Measurements from ENCODE around the gene FNIP2.

FNIP2 gene

DNA sequence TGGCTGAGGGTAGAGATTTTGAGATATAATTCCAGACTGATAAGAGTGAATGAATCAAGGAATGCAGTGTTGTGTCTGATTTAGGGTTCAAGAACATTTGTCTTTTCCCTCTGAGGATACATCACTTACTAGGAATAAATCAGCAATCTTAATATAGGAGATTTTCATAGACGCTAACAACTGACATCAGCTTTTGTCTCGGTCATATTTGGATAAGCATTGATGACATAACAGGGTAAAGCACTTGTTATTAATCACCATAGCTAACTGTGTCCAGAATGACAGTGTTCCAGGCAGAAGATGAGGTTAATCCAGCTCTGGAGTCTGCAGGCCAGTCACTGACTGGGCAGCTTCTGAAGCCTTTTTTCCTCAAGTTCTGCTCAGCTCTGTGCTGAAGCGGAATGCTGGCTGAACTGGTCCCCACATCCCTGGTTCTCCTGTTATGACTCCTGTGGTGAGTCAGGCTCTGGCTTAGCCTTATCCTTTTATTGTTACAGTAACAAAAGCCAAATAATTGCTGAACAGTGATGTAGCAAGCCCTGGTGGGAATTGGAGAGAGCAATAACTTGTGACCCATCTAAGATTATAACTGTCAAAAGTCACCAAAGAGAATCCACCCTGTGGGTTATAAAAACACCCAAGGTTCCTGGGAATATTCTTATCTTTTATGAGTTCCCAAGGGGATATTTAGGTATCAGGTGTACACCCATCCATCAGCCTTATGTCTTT is 41.8 kb downstream of the FNIP2 start:
- Histone ChIP-seq H3K9ac (ENCODE audit: insufficient read length, low read depth) (no peak overlapping the region), H3K9me3 (ENCODE audit: insufficient read depth, low read length) (no peaks in the 10 kb centered on the region), H3K36me3 (ENCODE audit: insufficient read depth, insufficient read length, low read length) (no peaks in the 10 kb centered on the region), H3K4me1 (ENCODE audit: insufficient read depth, insufficient read length) (no peaks in the 10 kb centered on the region), H3K27me3 (ENCODE audit: insufficient read depth, insufficient read length) (no peaks in the 10 kb centered on the region), H3K4me3 (ENCODE audit: insufficient read length, low read depth) (no peak overlapping the region)
- DNase-seq (ENCODE audit: low read depth, low spot score) = no peak
- TF ChIP-seq SUZ12 (IDR thresholded peaks at IDR 0.05; ENCODE audit: extremely low read depth, insufficient read depth, insufficient read length) = no peak
- no peak for TF ChIP-seq ZNF274 (IDR thresholded peaks at IDR 0.05; ENCODE audit: low read depth, low read length)
- TF ChIP-seq YY1 (IDR thresholded peaks at IDR 0.05; ENCODE audit: insufficient read depth, insufficient read length) = no peak

DNA sequence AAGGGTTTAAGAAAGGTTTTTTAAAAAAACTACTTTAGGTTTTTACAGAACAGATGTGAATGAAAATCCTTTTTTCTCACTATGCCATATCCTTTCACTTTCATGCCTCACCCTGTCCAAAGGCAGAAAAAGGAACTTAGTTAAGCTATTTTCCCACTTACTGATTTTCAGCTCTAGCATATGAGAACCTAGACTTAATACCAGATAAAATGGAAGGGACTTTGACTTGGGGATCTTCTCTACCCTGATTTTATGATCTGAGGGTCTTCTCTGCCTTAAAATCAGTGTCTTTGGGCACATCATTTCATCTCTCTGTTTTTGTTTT is 42.4 kb downstream of the FNIP2 start:
- Histone ChIP-seq H3K4me3 (ENCODE audit: insufficient read length, low read depth) (no peak overlapping the region), H3K36me3 (ENCODE audit: insufficient read depth, insufficient read length, low read length) (no peaks in the 10 kb centered on the region), H3K9me3 (ENCODE audit: insufficient read depth, low read length) (no peaks in the 10 kb centered on the region), H3K4me1 (ENCODE audit: insufficient read depth, insufficient read length) (no peaks in the 10 kb centered on the region), H3K9ac (ENCODE audit: insufficient read length, low read depth) (no peak overlapping the region), H3K27me3 (ENCODE audit: insufficient read depth, insufficient read length) (no peaks in the 10 kb centered on the region)
- DNase-seq (ENCODE audit: low read depth, low spot score) = no peak
- no peak for TF ChIP-seq SUZ12 (IDR thresholded peaks at IDR 0.05; ENCODE audit: extremely low read depth, insufficient read depth, insufficient read length)
- no peak for TF ChIP-seq ZNF274 (IDR thresholded peaks at IDR 0.05; ENCODE audit: low read depth, low read length)
- no peak for TF ChIP-seq YY1 (IDR thresholded peaks at IDR 0.05; ENCODE audit: insufficient read depth, insufficient read length)

DNA sequence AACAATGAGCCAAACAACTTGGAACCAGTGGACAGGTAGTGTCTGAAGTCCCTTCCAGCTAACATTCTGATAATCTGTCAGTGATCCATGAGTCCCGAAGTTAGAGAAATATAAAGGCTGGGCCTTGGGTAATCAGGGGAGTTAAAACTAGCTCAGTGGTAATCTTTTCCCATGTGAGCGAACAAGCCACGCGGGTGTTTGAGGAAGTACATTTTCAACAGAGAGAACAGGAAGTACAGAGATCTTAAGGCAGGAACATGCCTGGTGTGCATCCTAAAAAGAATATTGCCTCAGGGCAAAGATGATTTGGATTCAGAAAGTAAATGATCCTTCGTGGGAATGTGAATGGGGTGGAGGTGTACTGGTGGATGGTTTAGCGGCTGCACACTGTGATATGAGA is 42.9 kb downstream of the FNIP2 start:
- no peak for DNase-seq (ENCODE audit: low read depth, low spot score)
- Histone ChIP-seq H3K4me3 (ENCODE audit: insufficient read length, low read depth) (no peak overlapping the region), H3K9me3 (ENCODE audit: insufficient read depth, low read length) (no peaks in the 10 kb centered on the region), H3K4me1 (ENCODE audit: insufficient read depth, insufficient read length) (no peaks in the 10 kb centered on the region), H3K36me3 (ENCODE audit: insufficient read depth, insufficient read length, low read length) (no peaks in the 10 kb centered on the region), H3K27me3 (ENCODE audit: insufficient read depth, insufficient read length) (no peaks in the 10 kb centered on the region), H3K9ac (ENCODE audit: insufficient read length, low read depth) (no peak overlapping the region)
- no peak for TF ChIP-seq SUZ12 (IDR thresholded peaks at IDR 0.05; ENCODE audit: extremely low read depth, insufficient read depth, insufficient read length)
- TF ChIP-seq ZNF274 (IDR thresholded peaks at IDR 0.05; ENCODE audit: low read depth, low read length) = no peak
- TF ChIP-seq YY1 (IDR thresholded peaks at IDR 0.05; ENCODE audit: insufficient read depth, insufficient read length) = no peak

DNA sequence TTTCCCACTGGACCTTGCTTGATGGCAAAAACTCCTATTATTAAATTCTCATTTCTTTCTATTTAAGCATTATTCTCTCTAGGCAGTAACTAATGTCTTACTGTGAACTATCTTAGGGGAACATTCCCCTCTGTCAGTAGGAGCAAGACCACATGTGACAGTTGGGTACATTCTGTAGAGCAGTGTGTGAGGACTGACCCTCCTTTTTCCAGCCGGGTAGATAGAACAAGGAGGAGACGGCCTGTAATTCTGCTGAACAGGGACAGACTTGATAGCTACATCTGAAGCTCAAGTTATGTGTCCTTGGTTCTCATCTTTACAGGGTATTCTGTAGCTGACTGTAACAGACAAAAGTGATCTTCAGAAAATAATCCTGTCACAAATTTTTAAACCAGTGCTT is 43.3 kb downstream of the FNIP2 start:
- no peak overlapping the region for H3K9ac ChIP-seq (ENCODE audit: insufficient read length, low read depth)
- H3K4me1 ChIP-seq (ENCODE audit: insufficient read depth, insufficient read length) = no peaks in the 10 kb centered on the region
- no peak overlapping the region for H3K4me3 ChIP-seq (ENCODE audit: insufficient read length, low read depth)
- TF ChIP-seq ZNF274 (IDR thresholded peaks at IDR 0.05; ENCODE audit: low read depth, low read length) (no peak), SUZ12 (IDR thresholded peaks at IDR 0.05; ENCODE audit: extremely low read depth, insufficient read depth, insufficient read length) (no peak), YY1 (IDR thresholded peaks at IDR 0.05; ENCODE audit: insufficient read depth, insufficient read length) (no peak)
- no peaks in the 10 kb centered on the region for H3K9me3 ChIP-seq (ENCODE audit: insufficient read depth, low read length)
- H3K27me3 ChIP-seq (ENCODE audit: insufficient read depth, insufficient read length) = no peaks in the 10 kb centered on the region
- no peaks in the 10 kb centered on the region for H3K36me3 ChIP-seq (ENCODE audit: insufficient read depth, insufficient read length, low read length)
- DNase-seq (ENCODE audit: low read depth, low spot score) = no peak

DNA sequence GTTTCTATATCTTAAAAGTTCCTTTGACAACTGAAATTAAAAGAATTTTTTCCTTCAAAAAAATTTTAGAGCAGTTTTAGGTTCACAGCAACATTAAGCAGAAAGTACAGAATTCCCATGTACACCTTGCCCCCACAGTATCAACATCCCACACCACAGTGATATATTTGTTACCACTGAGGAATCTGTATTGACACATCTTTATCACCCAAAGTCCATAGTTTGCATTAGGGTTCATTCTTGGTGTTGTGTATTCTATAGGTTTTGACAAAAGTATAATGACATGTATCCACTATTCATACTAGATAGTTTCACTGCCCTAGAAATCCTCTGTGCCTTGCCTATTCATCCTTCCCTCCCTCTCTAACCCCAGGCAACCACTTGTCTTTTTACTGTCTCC is 43.7 kb downstream of the FNIP2 start:
- Histone ChIP-seq H3K27me3 (ENCODE audit: insufficient read depth, insufficient read length) (no peaks in the 10 kb centered on the region), H3K9me3 (ENCODE audit: insufficient read depth, low read length) (no peaks in the 10 kb centered on the region), H3K9ac (ENCODE audit: insufficient read length, low read depth) (no peak overlapping the region), H3K4me1 (ENCODE audit: insufficient read depth, insufficient read length) (no peaks in the 10 kb centered on the region), H3K4me3 (ENCODE audit: insufficient read length, low read depth) (no peak overlapping the region), H3K36me3 (ENCODE audit: insufficient read depth, insufficient read length, low read length) (no peaks in the 10 kb centered on the region)
- no peak for DNase-seq (ENCODE audit: low read depth, low spot score)
- TF ChIP-seq YY1 (IDR thresholded peaks at IDR 0.05; ENCODE audit: insufficient read depth, insufficient read length) = no peak
- no peak for TF ChIP-seq SUZ12 (IDR thresholded peaks at IDR 0.05; ENCODE audit: extremely low read depth, insufficient read depth, insufficient read length)
- TF ChIP-seq ZNF274 (IDR thresholded peaks at IDR 0.05; ENCODE audit: low read depth, low read length) = no peak

DNA sequence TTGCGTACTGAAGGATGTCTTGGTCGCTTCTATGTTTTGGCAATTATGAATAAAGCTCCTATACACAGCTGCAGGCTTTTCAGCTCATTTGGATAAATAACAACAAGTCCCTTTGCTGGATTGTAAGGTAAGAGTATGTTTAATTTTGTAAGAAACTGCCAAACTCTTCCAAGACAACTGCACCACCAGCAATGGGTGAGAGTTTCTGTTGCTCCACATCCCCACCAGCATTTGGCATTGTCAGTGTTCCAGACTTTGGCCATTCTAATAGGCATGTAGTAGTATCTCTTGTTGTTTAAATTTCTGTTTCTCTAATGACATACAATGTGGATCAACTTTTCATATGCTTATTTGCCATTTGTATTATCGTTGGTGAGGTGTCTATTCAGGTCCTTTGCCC is 44.3 kb downstream of the FNIP2 start:
- TF ChIP-seq SUZ12 (IDR thresholded peaks at IDR 0.05; ENCODE audit: extremely low read depth, insufficient read depth, insufficient read length) (no peak), ZNF274 (IDR thresholded peaks at IDR 0.05; ENCODE audit: low read depth, low read length) (no peak), YY1 (IDR thresholded peaks at IDR 0.05; ENCODE audit: insufficient read depth, insufficient read length) (no peak)
- Histone ChIP-seq H3K4me3 (ENCODE audit: insufficient read length, low read depth) (no peak overlapping the region), H3K36me3 (ENCODE audit: insufficient read depth, insufficient read length, low read length) (no peaks in the 10 kb centered on the region), H3K9ac (ENCODE audit: insufficient read length, low read depth) (no peak overlapping the region), H3K9me3 (ENCODE audit: insufficient read depth, low read length) (no peaks in the 10 kb centered on the region), H3K27me3 (ENCODE audit: insufficient read depth, insufficient read length) (no peaks in the 10 kb centered on the region), H3K4me1 (ENCODE audit: insufficient read depth, insufficient read length) (no peaks in the 10 kb centered on the region)
- DNase-seq (ENCODE audit: low read depth, low spot score) = no peak

DNA sequence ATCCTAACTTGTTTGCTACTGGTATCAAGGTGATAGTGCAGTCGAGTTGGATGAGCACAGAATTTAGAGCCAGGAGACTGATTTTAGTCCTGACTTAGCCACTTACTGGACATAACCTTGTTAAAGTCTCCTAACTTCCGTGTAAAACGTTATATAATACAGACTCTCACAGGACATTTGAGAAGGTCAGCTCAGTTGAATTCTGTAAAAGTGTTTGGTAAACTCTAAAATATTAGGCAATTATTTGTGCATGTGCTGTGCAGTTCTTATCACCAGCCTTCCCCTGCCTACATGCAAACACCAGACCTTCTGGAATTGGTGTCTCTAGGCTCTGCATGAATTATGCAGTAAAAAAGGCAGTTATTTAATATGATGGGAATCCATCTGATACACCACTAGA is 45.4 kb downstream of the FNIP2 start:
- H3K4me1 ChIP-seq (ENCODE audit: insufficient read depth, insufficient read length) = no peaks in the 10 kb centered on the region
- H3K27me3 ChIP-seq (ENCODE audit: insufficient read depth, insufficient read length) = no peaks in the 10 kb centered on the region
- H3K9ac ChIP-seq (ENCODE audit: insufficient read length, low read depth) = no peak overlapping the region
- TF ChIP-seq SUZ12 (IDR thresholded peaks at IDR 0.05; ENCODE audit: extremely low read depth, insufficient read depth, insufficient read length) = no peak
- no peak for TF ChIP-seq ZNF274 (IDR thresholded peaks at IDR 0.05; ENCODE audit: low read depth, low read length)
- TF ChIP-seq YY1 (IDR thresholded peaks at IDR 0.05; ENCODE audit: insufficient read depth, insufficient read length) = no peak
- no peaks in the 10 kb centered on the region for H3K36me3 ChIP-seq (ENCODE audit: insufficient read depth, insufficient read length, low read length)
- H3K4me3 ChIP-seq (ENCODE audit: insufficient read length, low read depth) = no peak overlapping the region
- H3K9me3 ChIP-seq (ENCODE audit: insufficient read depth, low read length) = no peaks in the 10 kb centered on the region
- DNase-seq (ENCODE audit: low read depth, low spot score) = no peak
